Neuron (in vitro differentiated cells): ENCODE data around the gene EPM2AIP1.
"Not testable (repeated sequence)": the region's sequence is repeated elsewhere in the genome, so short reads cannot be mapped to it uniquely, and the experiment has no call there.

Experiments
- H2AFZ ChIP-seq: one replicate; pipeline ENCODE4 v1.6.1; 2013; ENCODE audit warnings: low read depth, mild to moderate bottlenecking, inconsistent platforms, low read length, moderate library complexity
- H3K27me3 ChIP-seq: one replicate; pipeline ENCODE4 v1.6.1; 2013; ENCODE audit warnings: low read length; ENCODE audit not compliant: insufficient read depth
- H3K36me3 ChIP-seq: one replicate; pipeline ENCODE4 v1.6.1; 2013; ENCODE audit warnings: low read length; ENCODE audit not compliant: insufficient read depth
- H3K4me1 ChIP-seq: one replicate; pipeline ENCODE4 v1.6.1; 2013; ENCODE audit warnings: low read length; ENCODE audit not compliant: insufficient read depth
- H3K4me3 ChIP-seq: 2 replicates; pipeline ENCODE4 v1.5.1; 2013; ENCODE audit warnings: mild to moderate bottlenecking, low read length, moderate library complexity
- H3K9me3 ChIP-seq: one replicate; pipeline ENCODE4 v1.6.1; 2013; ENCODE audit warnings: low read length

The EPM2AIP1 gene

DNA sequence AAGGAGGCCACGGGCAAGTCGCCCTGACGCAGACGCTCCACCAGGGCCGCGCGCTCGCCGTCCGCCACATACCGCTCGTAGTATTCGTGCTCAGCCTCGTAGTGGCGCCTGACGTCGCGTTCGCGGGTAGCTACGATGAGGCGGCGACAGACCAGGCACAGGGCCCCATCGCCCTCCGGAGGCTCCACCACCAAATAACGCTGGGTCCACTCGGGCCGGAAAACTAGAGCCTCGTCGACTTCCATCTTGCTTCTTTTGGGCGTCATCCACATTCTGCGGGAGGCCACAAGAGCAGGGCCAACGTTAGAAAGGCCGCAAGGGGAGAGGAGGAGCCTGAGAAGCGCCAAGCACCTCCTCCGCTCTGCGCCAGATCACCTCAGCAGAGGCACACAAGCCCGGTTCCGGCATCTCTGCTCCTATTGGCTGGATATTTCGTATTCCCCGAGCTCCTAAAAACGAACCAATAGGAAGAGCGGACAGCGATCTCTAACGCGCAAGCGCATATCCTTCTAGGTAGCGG is at the start of gene EPM2AIP1:
EPM2AIP1 (minus strand) TSS at position 326 of the 520 bp plus-strand sequence; CDS start at position 272, 54 bp downstream.
- H3K36me3 ChIP-seq: peaks cover 43% of the 10 kb centered on the region
- no peaks in the 10 kb centered on the region for H3K27me3 ChIP-seq
- H2AFZ ChIP-seq: peak within 1 kb of the TSS; percentile 64
- H3K4me3 ChIP-seq: peak within 1 kb of the TSS; percentile 71
- H3K4me1 ChIP-seq: peaks cover 37% of the 10 kb centered on the region
- H3K9me3 ChIP-seq: no peaks in the 10 kb centered on the region

DNA sequence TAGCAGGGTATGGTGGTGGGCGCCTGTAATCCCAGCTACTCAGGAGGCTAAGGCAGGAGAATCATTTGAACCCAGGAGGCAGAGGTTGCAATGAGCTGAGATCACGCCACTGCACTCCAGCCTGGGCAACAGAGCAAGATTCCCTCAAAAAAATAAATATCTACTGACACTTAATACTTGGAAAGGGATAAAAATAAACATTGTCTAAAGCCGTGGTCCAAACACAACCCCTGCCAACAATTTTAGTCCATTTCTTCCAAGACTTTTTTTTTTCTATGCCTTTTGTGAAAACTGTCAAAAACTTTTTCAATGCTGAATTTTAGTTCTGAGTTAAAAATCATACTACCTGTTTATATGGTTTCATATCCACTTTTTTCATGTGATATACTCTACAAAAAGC is 49.8 kb upstream of the EPM2AIP1 start:
- not testable (repeated sequence) for H2AFZ ChIP-seq, H3K4me1 ChIP-seq, H3K4me3 ChIP-seq, H3K27me3 ChIP-seq, H3K9me3 ChIP-seq
- peaks cover 60% of the 10 kb centered on the region for H3K36me3 ChIP-seq

DNA sequence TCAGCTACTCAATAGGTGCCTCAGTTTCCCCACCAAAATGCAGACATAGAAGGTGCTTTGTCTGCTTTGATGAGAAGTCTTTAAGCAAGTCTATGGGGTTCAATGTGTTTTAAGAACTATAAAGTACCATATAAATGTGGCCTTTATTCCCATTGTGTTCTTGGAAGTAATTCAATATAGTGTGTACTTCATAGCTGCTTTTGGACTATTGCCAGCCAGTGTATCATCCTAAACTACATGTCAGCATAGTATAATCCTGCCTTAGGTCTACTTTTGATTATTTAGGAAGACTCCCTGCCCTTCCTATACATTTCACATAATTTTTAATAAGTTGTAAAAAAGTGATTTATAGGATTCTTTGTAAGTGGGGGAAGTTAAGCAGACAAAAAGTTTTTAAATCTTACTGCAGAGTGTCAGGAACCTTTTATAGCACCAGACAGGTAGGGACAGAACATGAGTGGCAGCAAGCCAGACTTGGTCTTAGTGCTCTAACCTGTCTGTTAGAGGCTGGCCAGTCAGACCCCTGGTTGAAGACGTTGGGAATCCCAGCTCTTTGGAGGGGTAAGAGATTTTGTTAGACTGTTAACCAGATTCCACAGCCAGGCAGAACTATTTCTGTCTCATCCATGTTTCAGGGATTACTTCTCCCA is 48.7 kb upstream of the EPM2AIP1 start:
- Histone ChIP-seq H2AFZ (no peak overlapping the region), H3K9me3 (peaks cover under 1% of the 10 kb centered on the region), H3K4me3 (no peak overlapping the region), H3K4me1 (no peaks in the 10 kb centered on the region), H3K27me3 (no peaks in the 10 kb centered on the region), H3K36me3 (peaks cover 61% of the 10 kb centered on the region)

DNA sequence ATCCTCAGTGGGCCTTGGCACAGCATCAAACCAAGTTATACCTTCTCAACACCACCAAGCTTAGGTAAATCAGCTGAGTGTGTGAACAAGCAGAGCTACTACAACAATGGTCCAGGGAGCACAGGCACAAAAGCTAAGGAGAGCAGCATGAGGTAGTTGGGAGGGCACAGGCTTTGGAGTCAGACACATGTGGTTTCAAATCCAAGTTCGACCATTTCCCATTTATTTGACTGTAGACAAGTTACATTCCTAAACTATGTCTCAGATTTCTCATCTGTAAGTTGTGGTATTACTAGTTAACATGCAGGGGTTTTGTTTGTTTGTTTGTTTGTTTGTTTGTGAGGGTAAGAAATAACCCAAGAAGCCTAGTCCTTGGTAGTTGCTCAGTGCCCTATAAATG is 47.3 kb upstream of the EPM2AIP1 start:
- peaks cover 69% of the 10 kb centered on the region for H3K36me3 ChIP-seq
- H3K27me3 ChIP-seq: no peaks in the 10 kb centered on the region
- no peaks in the 10 kb centered on the region for H3K4me1 ChIP-seq
- no peak overlapping the region for H3K4me3 ChIP-seq
- peaks cover 14% of the 10 kb centered on the region for H3K9me3 ChIP-seq
- no peak overlapping the region for H2AFZ ChIP-seq

DNA sequence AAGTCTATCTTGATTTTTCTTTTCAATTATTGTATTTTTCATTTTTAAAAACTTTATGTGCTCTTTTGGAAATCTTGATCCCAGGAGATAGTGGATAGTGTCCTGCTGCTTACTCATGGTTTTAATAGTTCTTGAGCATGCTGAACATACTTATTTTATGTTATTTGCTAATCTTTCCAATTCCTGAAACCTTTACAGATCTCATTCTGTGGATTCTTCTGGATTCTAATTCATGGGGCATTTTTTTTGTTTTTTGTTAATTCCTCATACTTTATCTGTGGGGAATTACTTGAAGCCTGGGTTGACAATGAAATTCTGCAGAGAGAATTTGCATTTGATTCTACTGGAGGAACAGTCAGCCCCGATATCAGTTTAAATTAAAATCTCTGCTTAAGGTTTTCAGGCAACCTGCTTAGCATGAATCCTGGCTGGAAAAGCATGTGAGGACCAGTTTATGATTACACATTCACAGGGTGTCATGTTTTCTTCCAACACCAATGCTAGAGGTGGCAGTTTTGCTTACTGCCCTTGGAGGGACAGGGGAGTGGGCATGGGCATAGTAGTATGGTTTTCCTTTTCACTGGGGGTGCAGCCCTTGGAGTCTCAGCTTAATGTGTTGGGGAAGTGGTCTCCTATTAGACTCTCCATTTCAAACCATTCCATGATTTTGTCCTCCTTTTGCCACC is 46.4 kb upstream of the EPM2AIP1 start:
- Histone ChIP-seq H3K4me1 (no peaks in the 10 kb centered on the region), H3K27me3 (no peaks in the 10 kb centered on the region), H3K36me3 (peaks cover 72% of the 10 kb centered on the region), H3K9me3 (peaks cover 16% of the 10 kb centered on the region), H3K4me3 (no peak overlapping the region), H2AFZ (no peak overlapping the region)

DNA sequence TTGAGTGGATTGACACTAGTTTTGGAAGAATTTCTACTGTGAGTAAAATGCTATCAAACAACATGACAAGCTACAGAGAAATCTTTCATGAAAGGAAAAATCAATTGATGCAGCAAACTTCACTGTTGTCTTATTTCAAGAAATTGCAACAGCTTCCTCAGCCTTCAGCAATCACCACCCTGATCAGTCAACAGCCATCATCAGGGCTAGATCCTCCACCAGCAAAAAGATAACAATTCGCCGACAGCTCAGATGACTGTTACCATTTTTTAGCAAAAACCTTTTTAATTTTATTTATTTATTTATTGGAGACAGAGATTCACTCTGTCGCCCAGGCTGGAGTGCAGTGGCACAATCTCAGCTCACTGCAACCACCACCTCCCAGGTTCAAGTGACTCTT is 44.4 kb upstream of the EPM2AIP1 start:
- Histone ChIP-seq H3K36me3 (peaks cover 84% of the 10 kb centered on the region), H3K4me1 (no peaks in the 10 kb centered on the region), H3K27me3 (no peaks in the 10 kb centered on the region)

DNA sequence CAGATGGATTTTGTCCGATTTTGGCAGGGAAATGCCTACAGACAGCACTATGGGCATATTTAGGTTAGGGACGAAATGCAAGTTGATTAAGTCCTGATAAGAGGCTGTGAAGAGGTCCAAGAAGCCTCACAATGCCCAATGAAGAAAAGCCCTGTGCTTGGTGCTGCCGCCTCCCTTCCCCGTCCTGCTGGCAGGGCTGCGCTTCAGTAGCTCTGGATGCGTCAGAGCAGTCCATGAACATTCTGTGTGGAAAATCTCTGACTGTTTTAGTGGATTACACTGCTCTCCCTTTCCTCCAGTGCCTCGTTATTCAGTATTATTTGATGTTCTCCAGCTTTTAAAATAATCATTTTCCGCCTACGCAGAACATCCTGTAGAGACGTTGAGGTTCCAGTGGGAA is 40.0 kb upstream of the EPM2AIP1 start:
- H3K36me3 ChIP-seq: peaks cover 84% of the 10 kb centered on the region
- H3K27me3 ChIP-seq: no peaks in the 10 kb centered on the region

More for the DNA sequence above, 44.4 kb upstream of the EPM2AIP1 start:
- Histone ChIP-seq H3K4me3 (no peak overlapping the region), H2AFZ (no peak overlapping the region), H3K9me3 (peaks cover 18% of the 10 kb centered on the region)

DNA sequence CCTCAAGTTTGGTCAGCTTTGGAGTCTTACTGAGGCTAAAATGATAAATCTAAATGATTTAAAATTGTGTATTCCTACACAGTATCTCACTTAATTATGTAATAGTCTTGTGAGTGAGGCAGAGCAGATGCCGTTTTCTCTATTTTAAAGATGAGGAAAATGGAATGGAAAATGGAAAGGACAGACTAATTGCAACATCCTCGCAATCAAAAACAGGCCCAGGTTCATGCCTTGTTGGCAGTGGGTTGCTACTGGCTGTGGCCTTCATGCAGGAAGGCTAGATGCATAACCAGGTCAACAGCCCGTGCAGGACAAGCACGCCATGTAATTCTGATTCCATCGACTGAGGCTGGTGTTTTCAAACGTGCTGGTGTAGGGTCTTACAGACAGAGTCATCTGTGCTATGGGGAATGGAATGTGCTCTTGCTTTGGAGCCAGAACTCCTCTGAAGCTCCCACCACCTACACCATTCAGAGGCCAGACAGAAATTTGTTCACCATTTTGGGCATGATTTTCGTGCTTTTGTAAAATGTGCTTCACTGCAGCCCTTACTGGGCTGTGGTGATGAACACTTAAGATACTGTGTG is 38.3 kb upstream of the EPM2AIP1 start:
- Histone ChIP-seq H3K4me1 (no peaks in the 10 kb centered on the region), H3K27me3 (no peaks in the 10 kb centered on the region), H3K4me3 (no peak overlapping the region), H3K9me3 (peaks cover 14% of the 10 kb centered on the region), H2AFZ (no peak overlapping the region), H3K36me3 (peaks cover 82% of the 10 kb centered on the region)

More for the DNA sequence above, 40.0 kb upstream of the EPM2AIP1 start:
- H3K9me3 ChIP-seq: peaks cover 18% of the 10 kb centered on the region
- no peak overlapping the region for H3K4me3 ChIP-seq
- H3K4me1 ChIP-seq: no peaks in the 10 kb centered on the region
- H2AFZ ChIP-seq: no peak overlapping the region

DNA sequence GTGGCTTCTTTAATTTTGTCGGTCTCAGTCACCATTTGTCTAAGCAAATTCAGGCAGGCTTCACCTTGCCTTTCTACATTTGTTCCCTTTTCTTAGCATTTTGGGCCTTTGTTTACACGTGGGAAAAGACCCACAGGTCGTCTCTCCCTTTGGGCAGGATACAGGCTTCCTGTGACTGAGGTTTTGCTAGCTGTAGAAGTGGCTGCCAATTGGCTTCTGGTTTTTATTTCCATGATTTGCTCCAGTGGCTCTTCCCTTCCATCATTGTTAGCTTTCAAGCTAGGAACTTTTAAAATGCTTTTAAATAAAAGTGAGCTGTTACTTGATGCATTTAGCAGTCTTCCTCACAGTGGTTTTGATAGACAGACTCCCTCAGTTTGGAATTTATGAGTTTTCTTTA is 37.7 kb upstream of the EPM2AIP1 start:
- Histone ChIP-seq H3K27me3 (no peaks in the 10 kb centered on the region), H3K4me1 (no peaks in the 10 kb centered on the region), H3K36me3 (peaks cover 82% of the 10 kb centered on the region), H3K4me3 (no peak overlapping the region), H3K9me3 (peaks cover 9% of the 10 kb centered on the region), H2AFZ (no peak overlapping the region)

DNA sequence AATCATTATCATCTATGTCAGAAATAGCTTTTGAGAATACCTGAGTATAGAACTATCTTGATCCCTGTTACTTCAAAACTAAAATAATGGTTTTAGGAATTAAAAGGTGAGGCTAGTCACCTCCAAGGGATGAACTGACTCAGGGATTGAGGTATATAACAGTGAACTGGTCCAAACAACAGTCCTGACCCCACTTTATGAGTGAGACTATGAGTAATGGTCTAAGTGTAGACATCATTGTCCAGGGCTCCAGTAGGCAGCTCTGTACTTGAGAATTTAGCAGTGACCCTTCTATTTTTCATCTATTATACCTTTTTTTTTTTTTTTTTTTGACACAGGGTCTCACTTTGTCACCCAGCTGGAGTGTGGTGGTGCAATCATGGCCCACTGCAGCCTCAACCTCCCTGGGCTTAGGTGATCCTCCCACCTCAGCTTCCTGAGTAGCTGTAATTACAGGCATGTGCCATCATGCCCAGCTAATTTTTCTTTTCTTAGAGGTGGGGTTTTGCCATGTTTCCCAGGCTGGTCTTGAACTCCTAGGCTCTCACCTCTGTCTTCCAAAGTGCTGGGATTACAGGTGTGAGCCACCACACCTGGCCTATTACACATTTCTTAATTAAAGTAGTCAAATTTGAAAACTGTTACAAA is 36.7 kb upstream of the EPM2AIP1 start:
- Histone ChIP-seq H3K36me3 (peaks cover 80% of the 10 kb centered on the region), H3K4me3 (no peak overlapping the region)

DNA sequence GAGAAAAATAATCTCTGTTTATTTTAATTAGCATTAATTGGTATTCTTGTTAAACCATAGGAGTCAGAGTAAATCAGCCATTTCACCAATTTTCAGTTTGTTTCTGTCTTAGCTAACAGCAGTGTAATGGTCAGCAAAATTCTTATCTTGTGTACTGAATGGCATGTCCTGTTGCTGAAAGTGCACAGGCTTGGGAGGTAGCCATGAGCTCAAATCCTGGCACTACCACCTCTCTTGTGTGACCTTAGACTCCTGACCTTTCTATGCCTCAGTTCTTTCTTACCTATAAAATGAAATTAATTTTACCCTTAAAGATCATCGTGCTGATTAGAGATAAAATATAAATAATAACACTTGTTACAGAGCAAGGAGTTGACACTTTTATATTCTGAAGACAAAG is 36.2 kb upstream of the EPM2AIP1 start:
- Histone ChIP-seq H3K4me1 (no peaks in the 10 kb centered on the region), H3K36me3 (peaks cover 81% of the 10 kb centered on the region), H3K9me3 (peaks cover 12% of the 10 kb centered on the region), H3K27me3 (no peaks in the 10 kb centered on the region), H2AFZ (no peak overlapping the region), H3K4me3 (no peak overlapping the region)

More for the DNA sequence above, 36.7 kb upstream of the EPM2AIP1 start:
- H3K27me3 ChIP-seq: no peaks in the 10 kb centered on the region
- peaks cover 7% of the 10 kb centered on the region for H3K9me3 ChIP-seq
- H2AFZ ChIP-seq: no peak overlapping the region
- no peaks in the 10 kb centered on the region for H3K4me1 ChIP-seq

DNA sequence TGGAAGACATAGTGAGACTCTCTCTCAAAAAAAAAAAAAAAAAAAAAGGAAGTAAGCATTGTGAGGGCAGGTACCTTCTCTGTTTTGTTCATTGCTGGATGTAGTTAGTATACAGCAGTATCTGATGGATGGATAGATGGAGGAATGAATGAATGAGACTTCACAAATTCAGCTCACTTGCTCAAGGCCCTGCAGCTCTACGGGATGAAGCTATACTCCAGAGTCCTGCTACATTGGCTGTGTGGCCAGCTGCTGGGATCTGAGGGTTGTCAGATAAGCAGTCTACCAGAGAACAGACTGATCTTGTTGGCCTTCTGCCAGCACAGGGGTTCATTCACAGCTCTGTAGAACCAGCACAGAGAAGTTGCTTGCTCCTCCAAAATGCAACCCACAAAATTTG is 35.4 kb upstream of the EPM2AIP1 start:
- Histone ChIP-seq H3K4me1 (no peaks in the 10 kb centered on the region), H3K36me3 (peaks cover 81% of the 10 kb centered on the region), H3K27me3 (no peaks in the 10 kb centered on the region), H3K4me3 (no peak overlapping the region), H3K9me3 (peaks cover 13% of the 10 kb centered on the region), H2AFZ (no peak overlapping the region)

DNA sequence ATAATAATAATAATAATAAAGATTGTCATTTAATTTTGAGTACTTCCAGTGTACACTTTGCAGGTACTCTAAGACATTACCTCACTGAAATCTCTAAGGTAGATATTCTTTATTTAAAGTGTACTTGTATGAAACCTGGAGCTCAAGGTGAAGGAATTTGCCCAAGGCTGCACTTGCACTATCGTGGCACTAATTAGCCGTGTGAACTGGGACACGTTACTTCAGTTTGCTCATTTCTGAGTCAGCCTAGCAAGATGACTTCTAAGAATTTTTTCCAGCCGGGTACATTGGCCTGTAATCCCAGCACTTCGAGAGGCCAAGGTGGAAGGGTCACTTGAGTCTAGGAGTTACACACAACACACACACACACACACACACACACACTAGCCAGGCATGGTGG is 33.9 kb upstream of the EPM2AIP1 start:
- peaks cover 81% of the 10 kb centered on the region for H3K36me3 ChIP-seq
- no peaks in the 10 kb centered on the region for H3K27me3 ChIP-seq

More for the DNA sequence above, 33.9 kb upstream of the EPM2AIP1 start:
- no peak overlapping the region for H2AFZ ChIP-seq
- peaks cover 17% of the 10 kb centered on the region for H3K9me3 ChIP-seq
- H3K4me1 ChIP-seq: no peaks in the 10 kb centered on the region
- H3K4me3 ChIP-seq: no peak overlapping the region
